Measurements from ENCODE around the gene RUNX2. TPM values are rescaled to one million over a fixed set of nuclear protein-coding genes. Genes with fewer than 3 reads are reported as not detected.
"Not testable (repeated sequence)": the region's sequence is repeated elsewhere in the genome, so short reads cannot be mapped to it uniquely, and the experiment has no call there.

The RUNX2 gene
- total RNA-seq, 1 donor from 2014 or later = 3.7 TPM

GRCh38 chr6:45460166-45460565, 132.0 kb downstream of the RUNX2 start:
- Histone ChIP-seq H3K27ac (no peak overlapping the region), H3K4me3 (no peak overlapping the region), H3K36me3 (no peaks in the 10 kb centered on the region), H3K27me3 (ENCODE audit: low read depth) (no peaks in the 10 kb centered on the region), H3K9me3 (no peaks in the 10 kb centered on the region), H3K4me1 (no peaks in the 10 kb centered on the region)
- TF ChIP-seq CTCF (IDR thresholded peaks at IDR 0.05) = no peak
- DNase-seq (no peak), ATAC-seq (no peak)
- intact Hi-C loops (cut with DNase I) = no loop called here

GRCh38 chr6:45461486-45461885, 133.4 kb downstream of the RUNX2 start:
- ATAC-seq (no peak), DNase-seq (no peak)
- intact Hi-C loops (cut with DNase I) = no loop called here
- Histone ChIP-seq H3K4me3 (no peak overlapping the region), H3K27ac (no peak overlapping the region), H3K36me3 (no peaks in the 10 kb centered on the region), H3K4me1 (no peaks in the 10 kb centered on the region), H3K9me3 (no peaks in the 10 kb centered on the region), H3K27me3 (ENCODE audit: low read depth) (no peaks in the 10 kb centered on the region)
- TF ChIP-seq CTCF (IDR thresholded peaks at IDR 0.05) = no peak

GRCh38 chr6:45462190-45463134, 134.3 kb downstream of the RUNX2 start:
- Histone ChIP-seq H3K36me3 (no peaks in the 10 kb centered on the region), H3K9me3 (no peaks in the 10 kb centered on the region), H3K27ac (no peak overlapping the region), H3K27me3 (ENCODE audit: low read depth) (no peaks in the 10 kb centered on the region), H3K4me1 (no peaks in the 10 kb centered on the region), H3K4me3 (no peak overlapping the region)
- ATAC-seq (no peak), DNase-seq (no peak)
- TF ChIP-seq CTCF (IDR thresholded peaks at IDR 0.05) = no peak
- intact Hi-C loops (cut with DNase I) = no loop called here

GRCh38 chr6:45464685-45465084, 136.6 kb downstream of the RUNX2 start:
- Histone ChIP-seq H3K36me3 (no peaks in the 10 kb centered on the region), H3K9me3 (no peaks in the 10 kb centered on the region), H3K27me3 (ENCODE audit: low read depth) (no peaks in the 10 kb centered on the region), H3K27ac (no peak overlapping the region), H3K4me1 (no peaks in the 10 kb centered on the region), H3K4me3 (no peak overlapping the region)
- intact Hi-C loops (cut with DNase I) = no loop called here
- ATAC-seq (no peak), DNase-seq (no peak)
- no peak for TF ChIP-seq CTCF (IDR thresholded peaks at IDR 0.05)

GRCh38 chr6:45466686-45467085, 138.6 kb downstream of the RUNX2 start:
- Histone ChIP-seq H3K27me3 (ENCODE audit: low read depth) (no peaks in the 10 kb centered on the region), H3K36me3 (no peaks in the 10 kb centered on the region), H3K4me3 (no peak overlapping the region), H3K4me1 (no peaks in the 10 kb centered on the region), H3K27ac (no peak overlapping the region), H3K9me3 (no peaks in the 10 kb centered on the region)
- intact Hi-C loops (cut with DNase I) = no loop called here
- no peak for TF ChIP-seq CTCF (IDR thresholded peaks at IDR 0.05)
- DNase-seq (no peak), ATAC-seq (no peak)

GRCh38 chr6:45467417-45467816, 139.3 kb downstream of the RUNX2 start:
- H3K9me3 ChIP-seq; H3K27ac ChIP-seq; H3K36me3 ChIP-seq; DNase-seq; H3K4me1 ChIP-seq; ATAC-seq; H3K4me3 ChIP-seq; H3K27me3 ChIP-seq (ENCODE audit: low read depth); intact Hi-C loops (cut with DNase I): not testable (repeated sequence)

Measured in lower lobe of right lung (tissue), 2 donors.